ENCODE results near the gene FAM9B.
"Not testable (repeated sequence)": the region's sequence is repeated elsewhere in the genome, so short reads cannot be mapped to it uniquely, and the experiment has no call there.

The FAM9B gene

GRCh38 chrX:9033989-9034388 is at the start of gene FAM9B:
Gene FAM9B (minus strand): TSS chrX:9034127. CDS start chrX:9032986, 1,141 bp downstream.
- no peak for DNase-seq

- no peak for DNase-seq
These were observed 47.3 kb upstream of the FAM9B start for GRCh38 chrX:9081271-9081670.

- DNase-seq = no peak
These were observed 40.4 kb upstream of the FAM9B start for GRCh38 chrX:9074326-9074725.

GRCh38 chrX:9072281-9072680 is 38.4 kb upstream of the FAM9B start:
- DNase-seq = no peak

- DNase-seq = no peak
These were observed 37.2 kb upstream of the FAM9B start for GRCh38 chrX:9071031-9071650.

GRCh38 chrX:9069573-9069972 is 35.6 kb upstream of the FAM9B start:
- DNase-seq = no peak

GRCh38 chrX:9064694-9065093 is 30.8 kb upstream of the FAM9B start:
- DNase-seq = no peak

GRCh38 chrX:9062641-9063040 is 28.7 kb upstream of the FAM9B start:
- no peak for DNase-seq

GRCh38 chrX:9055354-9055753 is 21.4 kb upstream of the FAM9B start:
- no peak for DNase-seq

GRCh38 chrX:9052081-9052480 is 18.2 kb upstream of the FAM9B start:
- DNase-seq = no peak

- no peak for DNase-seq
These were observed 16.4 kb upstream of the FAM9B start for GRCh38 chrX:9050331-9050730.

- no peak for DNase-seq
These were observed 14.9 kb upstream of the FAM9B start for GRCh38 chrX:9048801-9049200.

GRCh38 chrX:9038244-9038643 is 4.3 kb upstream of the FAM9B start:
- DNase-seq = no peak

GRCh38 chrX:9037296-9037695 is 3.4 kb upstream of the FAM9B start:
- DNase-seq = no peak

GRCh38 chrX:9033586-9033985 is 341 bp downstream of the FAM9B start:
- no peak for DNase-seq

- no peak for DNase-seq
These were observed 748 bp downstream of the FAM9B start for GRCh38 chrX:9033179-9033578.

- DNase-seq = no peak
These were observed 10.6 kb downstream of the FAM9B start for GRCh38 chrX:9023293-9023692.

- DNase-seq = no peak
These were observed 14.8 kb downstream of the FAM9B start for GRCh38 chrX:9019151-9019550.

GRCh38 chrX:9018332-9018731 is 15.6 kb downstream of the FAM9B start:
- not testable (repeated sequence) for DNase-seq

- no peak for DNase-seq
These were observed 30.9 kb downstream of the FAM9B start for GRCh38 chrX:9003041-9003440.

- DNase-seq = no peak
These were observed 45.5 kb downstream of the FAM9B start for GRCh38 chrX:8988446-8988845.

- DNase-seq = no peak
These were observed 46.2 kb downstream of the FAM9B start for GRCh38 chrX:8987672-8988250.

GRCh38 chrX:8984231-8984630 is 49.7 kb downstream of the FAM9B start:
- DNase-seq = no peak

- DNase-seq = peak; percentile 52
These were observed 52.2 kb downstream of the FAM9B start for GRCh38 chrX:8981723-8982122.

GRCh38 chrX:8980756-8981155 is 53.2 kb downstream of the FAM9B start:
- no peak for DNase-seq
